GM23338 (cell line): Measurements from ENCODE around the gene SULT1C3. TPM values are rescaled to one million over a fixed set of nuclear protein-coding genes. Genes with fewer than 3 reads are reported as not detected.

ENCODE experiments used
- ATAC-seq: fragments of 200-7000 bp; cut with Tn5 transposase; 3 replicates; pipeline ENCODE4 v1.9.1; 2020
- DNase-seq: peaks from one replicate; pipeline ENCODE4 v3.0.0-alpha.2; 2015; ENCODE audit warnings: low spot score
- H2AFZ ChIP-seq: fragments of 200-600 bp; sonication (generic); 2 replicates; pipeline ENCODE4 v1.8.0; 2016; ENCODE audit warnings: antibody characterized with exemption, mild to moderate bottlenecking, moderate library complexity
- H3F3A ChIP-seq: fragments of 200-600 bp; sonication (generic); replicated peaks from 2 replicates; pipeline ENCODE4 v1.8.0; 2017; ENCODE audit warnings: antibody characterized with exemption, mixed run types, low read depth
- H3K27ac ChIP-seq: fragments of 200-600 bp; sonication (generic); 2 replicates; pipeline ENCODE4 v1.6.1; 2016; ENCODE audit warnings: low read depth
- H3K27me3 ChIP-seq: fragments of 200-600 bp; sonication (generic); 2 replicates; pipeline ENCODE4 v1.8.0; 2016; ENCODE audit warnings: mild to moderate bottlenecking, mixed run types, moderate library complexity; ENCODE audit not compliant: insufficient read depth
- H3K36me3 ChIP-seq: fragments of 200-600 bp; sonication (generic); 2 replicates; pipeline ENCODE4 v1.8.0; 2016; ENCODE audit warnings: mild to moderate bottlenecking; ENCODE audit not compliant: insufficient read depth
- H3K4me1 ChIP-seq: fragments of 200-600 bp; sonication (generic); 2 replicates; pipeline ENCODE4 v1.8.0; 2016; ENCODE audit warnings: mild to moderate bottlenecking, moderate library complexity; ENCODE audit not compliant: insufficient read depth
- H3K4me2 ChIP-seq: fragments of 200-600 bp; sonication (generic); 2 replicates; pipeline ENCODE4 v1.7.1; 2017; ENCODE audit warnings: mixed run types
- H3K4me3 ChIP-seq: fragments of 200-600 bp; sonication (generic); 2 replicates; pipeline ENCODE4 v1.6.1; 2016; ENCODE audit warnings: mixed run types
- H3K79me2 ChIP-seq: fragments of 200-600 bp; sonication (generic); replicated peaks from 2 replicates; pipeline ENCODE4 v1.8.0; 2017; ENCODE audit warnings: mild to moderate bottlenecking; ENCODE audit not compliant: insufficient read depth
- H3K9me2 ChIP-seq: fragments of 200-600 bp; sonication (generic); 2 replicates; pipeline ENCODE4 v1.8.0; 2017; ENCODE audit not compliant: insufficient read depth
- H4K20me1 ChIP-seq: fragments of 200-600 bp; sonication (generic); replicated peaks from 2 replicates; pipeline ENCODE4 v1.8.0; 2017; ENCODE audit warnings: mild to moderate bottlenecking; ENCODE audit not compliant: insufficient read depth
- H3K27ac Mint-ChIP-seq: 2 replicates; pipeline ENCODE4 v1.8.0; 2020; ENCODE audit warnings: inconsistent platforms, mild to moderate bottlenecking, moderate library complexity, mixed read lengths
- H3K27me3 Mint-ChIP-seq: 3 replicates; pipeline ENCODE4 v1.8.0; 2022; ENCODE audit warnings: low read depth, mild to moderate bottlenecking, moderate library complexity, mixed read lengths, inconsistent platforms; ENCODE audit not compliant: insufficient read depth, poor library complexity
- H3K36me3 Mint-ChIP-seq: 3 replicates; pipeline ENCODE4 v1.8.0; 2021; ENCODE audit warnings: low read depth, mild to moderate bottlenecking, inconsistent platforms, moderate library complexity, mixed read lengths
- H3K4me1 Mint-ChIP-seq: 3 replicates; pipeline ENCODE4 v1.8.0; 2020; ENCODE audit warnings: mild to moderate bottlenecking, inconsistent platforms, mixed read lengths
- H3K4me3 Mint-ChIP-seq: 3 replicates; pipeline ENCODE4 v1.8.0; 2021; ENCODE audit warnings: moderate library complexity, mild to moderate bottlenecking, inconsistent platforms, mixed read lengths
- H3K9me3 Mint-ChIP-seq: 3 replicates; pipeline ENCODE4 v1.8.0; 2020; ENCODE audit warnings: moderate library complexity, mild to moderate bottlenecking, inconsistent platforms, mixed read lengths
- CREB1 ChIP-seq: fragments of 250-450 bp; sonication (Bioruptor Pico); IDR thresholded peaks from 2 replicates; pipeline ENCODE4 v1.5.0; 2020; ENCODE audit warnings: low read depth, mild to moderate bottlenecking, moderate library complexity
- EZH2 ChIP-seq: fragments of 200-600 bp; sonication (generic); IDR thresholded peaks from one replicate; pipeline ENCODE4 v1.8.0; 2017; ENCODE audit warnings: antibody characterized with exemption, mild to moderate bottlenecking, low read depth; ENCODE audit not compliant: unreplicated experiment
- EZH2phosphoT487 ChIP-seq: fragments of 200-600 bp; sonication (generic); IDR thresholded peaks from one replicate; pipeline ENCODE4 v1.8.1; 2018; ENCODE audit warnings: antibody characterized with exemption; ENCODE audit not compliant: unreplicated experiment
- JUNB ChIP-seq: IDR thresholded peaks from one replicate; pipeline ENCODE4 v1.6.1; 2016; ENCODE audit warnings: antibody characterized with exemption; ENCODE audit not compliant: unreplicated experiment
- NANOG ChIP-seq: IDR thresholded peaks from 2 replicates; pipeline ENCODE4 v1.6.1; 2016; ENCODE audit warnings: antibody characterized with exemption, borderline replicate concordance
- POLR2AphosphoS5 ChIP-seq: IDR thresholded peaks from 2 replicates; pipeline ENCODE4 v1.6.1; 2016; ENCODE audit warnings: antibody characterized with exemption, low read depth
- STAT1 ChIP-seq: IDR thresholded peaks from one replicate; pipeline ENCODE4 v1.6.1; 2016; ENCODE audit warnings: antibody characterized with exemption; ENCODE audit not compliant: unreplicated experiment
- ZNF114 ChIP-seq: fragments of 250-450 bp; sonication (Bioruptor Pico); IDR thresholded peaks from 2 replicates; pipeline ENCODE4 v1.5.0; 2020; ENCODE audit warnings: mild to moderate bottlenecking, moderate library complexity
- ZNF331 ChIP-seq: fragments of 250-450 bp; sonication (Bioruptor Pico); IDR thresholded peaks from 2 replicates; pipeline ENCODE4 v1.5.0; 2020; ENCODE audit warnings: low read depth, mild to moderate bottlenecking, moderate library complexity
- polyA plus RNA-seq: library from polyadenylated mRNA; unstranded; fragments of >200 nt; fragmentation: Nextera tagmentation; extraction: Ambion mirVana; gene quantifications from 2 replicates; pipeline ENCODE4 v1.2.1, GENCODE V29; 2016
- total RNA-seq: library from RNA; depleted of rRNA; stranded (reverse); fragments of >200 nt; shearing (Covaris generic); gene quantifications from 2 replicates; pipeline ENCODE4 v1.2.3, GENCODE V29; 2014
- TF ChIP-seq, protein P1 (sequence below): IDR thresholded peaks from one replicate; pipeline ENCODE4 v1.6.1; 2018; ENCODE audit warnings: antibody characterized with exemption; ENCODE audit not compliant: unreplicated experiment
- TF ChIP-seq, protein P2 (sequence below), 2 experiments: fragments of 200-600 bp in 1 of 2; sonication (generic) in 1 of 2; conservative IDR thresholded peaks; 2 replicates each; pipeline versions ENCODE4 v1.5.1 to v1.6.1; 2016 to 2017; ENCODE audit warnings: antibody characterized with exemption in 2 of 2, low read depth in 2 of 2, mild to moderate bottlenecking in 2 of 2, moderate library complexity in 1 of 2
- TF ChIP-seq, protein P3 (sequence below): IDR thresholded peaks from 2 replicates; pipeline ENCODE4 v1.6.1; 2016; ENCODE audit warnings: antibody characterized with exemption
- TF ChIP-seq, protein P4 (sequence below): fragments of 250-450 bp; sonication (Bioruptor Pico); IDR thresholded peaks from 2 replicates; pipeline ENCODE4 v1.5.0; 2020; ENCODE audit warnings: mild to moderate bottlenecking, moderate library complexity

SULT1C3 gene
- total and polyA plus RNA-seq, 2 experiments from 2014 or later, result not detected

DNA sequence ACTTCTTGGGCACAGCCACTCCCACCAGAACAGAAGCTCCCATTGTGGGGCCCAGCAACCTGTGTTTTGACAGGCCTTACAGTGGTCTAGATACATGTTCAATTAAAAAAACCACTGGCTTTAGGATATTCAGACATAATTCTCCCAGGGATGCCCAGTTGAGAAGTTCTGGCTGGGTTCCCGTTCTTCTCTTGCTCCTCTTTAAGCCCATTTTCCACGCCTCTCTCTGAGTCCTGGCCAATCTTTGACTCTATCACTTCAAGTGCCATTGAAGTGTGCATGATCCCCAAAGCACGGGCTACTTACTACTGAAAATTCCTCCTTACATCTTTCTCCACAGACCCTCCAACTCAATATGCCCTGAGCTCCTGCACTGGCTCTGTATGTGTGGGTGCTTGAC lies 17.5 kb upstream of the SULT1C3 start:
- Histone ChIP-seq H3K27me3 (no peaks in the 10 kb centered on the region), H3K4me2 (no peak overlapping the region), H2AFZ (no peak overlapping the region), H3K27ac (no peak overlapping the region), H3K4me3 (no peak overlapping the region), H3K79me2 (no peaks in the 10 kb centered on the region), H3F3A (no peaks in the 10 kb centered on the region), H3K4me1 (no peaks in the 10 kb centered on the region), H4K20me1 (no peaks in the 10 kb centered on the region), H3K36me3 (no peaks in the 10 kb centered on the region; the same call in 1 of the 2 replicates), H3K9me2 (peaks cover 4% of the 10 kb centered on the region)
- DNase-seq, result no peak
- peaks cover 33% of the 10 kb centered on the region for H3K36me3 Mint-ChIP-seq
- H3K27me3 Mint-ChIP-seq, result peaks cover 2% of the 10 kb centered on the region
- peaks cover 50% of the 10 kb centered on the region for H3K9me3 Mint-ChIP-seq
- H3K27ac Mint-ChIP-seq, result no peak overlapping the region
- TF ChIP-seq, protein P1, sequence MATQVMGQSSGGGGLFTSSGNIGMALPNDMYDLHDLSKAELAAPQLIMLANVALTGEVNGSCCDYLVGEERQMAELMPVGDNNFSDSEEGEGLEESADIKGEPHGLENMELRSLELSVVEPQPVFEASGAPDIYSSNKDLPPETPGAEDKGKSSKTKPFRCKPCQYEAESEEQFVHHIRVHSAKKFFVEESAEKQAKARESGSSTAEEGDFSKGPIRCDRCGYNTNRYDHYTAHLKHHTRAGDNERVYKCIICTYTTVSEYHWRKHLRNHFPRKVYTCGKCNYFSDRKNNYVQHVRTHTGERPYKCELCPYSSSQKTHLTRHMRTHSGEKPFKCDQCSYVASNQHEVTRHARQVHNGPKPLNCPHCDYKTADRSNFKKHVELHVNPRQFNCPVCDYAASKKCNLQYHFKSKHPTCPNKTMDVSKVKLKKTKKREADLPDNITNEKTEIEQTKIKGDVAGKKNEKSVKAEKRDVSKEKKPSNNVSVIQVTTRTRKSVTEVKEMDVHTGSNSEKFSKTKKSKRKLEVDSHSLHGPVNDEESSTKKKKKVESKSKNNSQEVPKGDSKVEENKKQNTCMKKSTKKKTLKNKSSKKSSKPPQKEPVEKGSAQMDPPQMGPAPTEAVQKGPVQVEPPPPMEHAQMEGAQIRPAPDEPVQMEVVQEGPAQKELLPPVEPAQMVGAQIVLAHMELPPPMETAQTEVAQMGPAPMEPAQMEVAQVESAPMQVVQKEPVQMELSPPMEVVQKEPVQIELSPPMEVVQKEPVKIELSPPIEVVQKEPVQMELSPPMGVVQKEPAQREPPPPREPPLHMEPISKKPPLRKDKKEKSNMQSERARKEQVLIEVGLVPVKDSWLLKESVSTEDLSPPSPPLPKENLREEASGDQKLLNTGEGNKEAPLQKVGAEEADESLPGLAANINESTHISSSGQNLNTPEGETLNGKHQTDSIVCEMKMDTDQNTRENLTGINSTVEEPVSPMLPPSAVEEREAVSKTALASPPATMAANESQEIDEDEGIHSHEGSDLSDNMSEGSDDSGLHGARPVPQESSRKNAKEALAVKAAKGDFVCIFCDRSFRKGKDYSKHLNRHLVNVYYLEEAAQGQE, result no peak
- TF ChIP-seq EZH2phosphoT487 (no peak), CREB1 (CRISPR knock-in tag) (no peak), ZNF331 (CRISPR knock-in tag) (no peak), NANOG (no peak), POLR2AphosphoS5 (no peak), EZH2 (no peak), STAT1 (no peak), JUNB (no peak), ZNF114 (CRISPR knock-in tag) (no peak)
- TF ChIP-seq, protein P2, sequence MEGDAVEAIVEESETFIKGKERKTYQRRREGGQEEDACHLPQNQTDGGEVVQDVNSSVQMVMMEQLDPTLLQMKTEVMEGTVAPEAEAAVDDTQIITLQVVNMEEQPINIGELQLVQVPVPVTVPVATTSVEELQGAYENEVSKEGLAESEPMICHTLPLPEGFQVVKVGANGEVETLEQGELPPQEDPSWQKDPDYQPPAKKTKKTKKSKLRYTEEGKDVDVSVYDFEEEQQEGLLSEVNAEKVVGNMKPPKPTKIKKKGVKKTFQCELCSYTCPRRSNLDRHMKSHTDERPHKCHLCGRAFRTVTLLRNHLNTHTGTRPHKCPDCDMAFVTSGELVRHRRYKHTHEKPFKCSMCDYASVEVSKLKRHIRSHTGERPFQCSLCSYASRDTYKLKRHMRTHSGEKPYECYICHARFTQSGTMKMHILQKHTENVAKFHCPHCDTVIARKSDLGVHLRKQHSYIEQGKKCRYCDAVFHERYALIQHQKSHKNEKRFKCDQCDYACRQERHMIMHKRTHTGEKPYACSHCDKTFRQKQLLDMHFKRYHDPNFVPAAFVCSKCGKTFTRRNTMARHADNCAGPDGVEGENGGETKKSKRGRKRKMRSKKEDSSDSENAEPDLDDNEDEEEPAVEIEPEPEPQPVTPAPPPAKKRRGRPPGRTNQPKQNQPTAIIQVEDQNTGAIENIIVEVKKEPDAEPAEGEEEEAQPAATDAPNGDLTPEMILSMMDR (conservative IDR thresholded peaks at IDR 0.05; ENCODE audit: low read depth in 2 of 2), result no peak
- TF ChIP-seq, protein P3, sequence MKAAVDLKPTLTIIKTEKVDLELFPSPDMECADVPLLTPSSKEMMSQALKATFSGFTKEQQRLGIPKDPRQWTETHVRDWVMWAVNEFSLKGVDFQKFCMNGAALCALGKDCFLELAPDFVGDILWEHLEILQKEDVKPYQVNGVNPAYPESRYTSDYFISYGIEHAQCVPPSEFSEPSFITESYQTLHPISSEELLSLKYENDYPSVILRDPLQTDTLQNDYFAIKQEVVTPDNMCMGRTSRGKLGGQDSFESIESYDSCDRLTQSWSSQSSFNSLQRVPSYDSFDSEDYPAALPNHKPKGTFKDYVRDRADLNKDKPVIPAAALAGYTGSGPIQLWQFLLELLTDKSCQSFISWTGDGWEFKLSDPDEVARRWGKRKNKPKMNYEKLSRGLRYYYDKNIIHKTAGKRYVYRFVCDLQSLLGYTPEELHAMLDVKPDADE, result no peak
- TF ChIP-seq, protein P4, sequence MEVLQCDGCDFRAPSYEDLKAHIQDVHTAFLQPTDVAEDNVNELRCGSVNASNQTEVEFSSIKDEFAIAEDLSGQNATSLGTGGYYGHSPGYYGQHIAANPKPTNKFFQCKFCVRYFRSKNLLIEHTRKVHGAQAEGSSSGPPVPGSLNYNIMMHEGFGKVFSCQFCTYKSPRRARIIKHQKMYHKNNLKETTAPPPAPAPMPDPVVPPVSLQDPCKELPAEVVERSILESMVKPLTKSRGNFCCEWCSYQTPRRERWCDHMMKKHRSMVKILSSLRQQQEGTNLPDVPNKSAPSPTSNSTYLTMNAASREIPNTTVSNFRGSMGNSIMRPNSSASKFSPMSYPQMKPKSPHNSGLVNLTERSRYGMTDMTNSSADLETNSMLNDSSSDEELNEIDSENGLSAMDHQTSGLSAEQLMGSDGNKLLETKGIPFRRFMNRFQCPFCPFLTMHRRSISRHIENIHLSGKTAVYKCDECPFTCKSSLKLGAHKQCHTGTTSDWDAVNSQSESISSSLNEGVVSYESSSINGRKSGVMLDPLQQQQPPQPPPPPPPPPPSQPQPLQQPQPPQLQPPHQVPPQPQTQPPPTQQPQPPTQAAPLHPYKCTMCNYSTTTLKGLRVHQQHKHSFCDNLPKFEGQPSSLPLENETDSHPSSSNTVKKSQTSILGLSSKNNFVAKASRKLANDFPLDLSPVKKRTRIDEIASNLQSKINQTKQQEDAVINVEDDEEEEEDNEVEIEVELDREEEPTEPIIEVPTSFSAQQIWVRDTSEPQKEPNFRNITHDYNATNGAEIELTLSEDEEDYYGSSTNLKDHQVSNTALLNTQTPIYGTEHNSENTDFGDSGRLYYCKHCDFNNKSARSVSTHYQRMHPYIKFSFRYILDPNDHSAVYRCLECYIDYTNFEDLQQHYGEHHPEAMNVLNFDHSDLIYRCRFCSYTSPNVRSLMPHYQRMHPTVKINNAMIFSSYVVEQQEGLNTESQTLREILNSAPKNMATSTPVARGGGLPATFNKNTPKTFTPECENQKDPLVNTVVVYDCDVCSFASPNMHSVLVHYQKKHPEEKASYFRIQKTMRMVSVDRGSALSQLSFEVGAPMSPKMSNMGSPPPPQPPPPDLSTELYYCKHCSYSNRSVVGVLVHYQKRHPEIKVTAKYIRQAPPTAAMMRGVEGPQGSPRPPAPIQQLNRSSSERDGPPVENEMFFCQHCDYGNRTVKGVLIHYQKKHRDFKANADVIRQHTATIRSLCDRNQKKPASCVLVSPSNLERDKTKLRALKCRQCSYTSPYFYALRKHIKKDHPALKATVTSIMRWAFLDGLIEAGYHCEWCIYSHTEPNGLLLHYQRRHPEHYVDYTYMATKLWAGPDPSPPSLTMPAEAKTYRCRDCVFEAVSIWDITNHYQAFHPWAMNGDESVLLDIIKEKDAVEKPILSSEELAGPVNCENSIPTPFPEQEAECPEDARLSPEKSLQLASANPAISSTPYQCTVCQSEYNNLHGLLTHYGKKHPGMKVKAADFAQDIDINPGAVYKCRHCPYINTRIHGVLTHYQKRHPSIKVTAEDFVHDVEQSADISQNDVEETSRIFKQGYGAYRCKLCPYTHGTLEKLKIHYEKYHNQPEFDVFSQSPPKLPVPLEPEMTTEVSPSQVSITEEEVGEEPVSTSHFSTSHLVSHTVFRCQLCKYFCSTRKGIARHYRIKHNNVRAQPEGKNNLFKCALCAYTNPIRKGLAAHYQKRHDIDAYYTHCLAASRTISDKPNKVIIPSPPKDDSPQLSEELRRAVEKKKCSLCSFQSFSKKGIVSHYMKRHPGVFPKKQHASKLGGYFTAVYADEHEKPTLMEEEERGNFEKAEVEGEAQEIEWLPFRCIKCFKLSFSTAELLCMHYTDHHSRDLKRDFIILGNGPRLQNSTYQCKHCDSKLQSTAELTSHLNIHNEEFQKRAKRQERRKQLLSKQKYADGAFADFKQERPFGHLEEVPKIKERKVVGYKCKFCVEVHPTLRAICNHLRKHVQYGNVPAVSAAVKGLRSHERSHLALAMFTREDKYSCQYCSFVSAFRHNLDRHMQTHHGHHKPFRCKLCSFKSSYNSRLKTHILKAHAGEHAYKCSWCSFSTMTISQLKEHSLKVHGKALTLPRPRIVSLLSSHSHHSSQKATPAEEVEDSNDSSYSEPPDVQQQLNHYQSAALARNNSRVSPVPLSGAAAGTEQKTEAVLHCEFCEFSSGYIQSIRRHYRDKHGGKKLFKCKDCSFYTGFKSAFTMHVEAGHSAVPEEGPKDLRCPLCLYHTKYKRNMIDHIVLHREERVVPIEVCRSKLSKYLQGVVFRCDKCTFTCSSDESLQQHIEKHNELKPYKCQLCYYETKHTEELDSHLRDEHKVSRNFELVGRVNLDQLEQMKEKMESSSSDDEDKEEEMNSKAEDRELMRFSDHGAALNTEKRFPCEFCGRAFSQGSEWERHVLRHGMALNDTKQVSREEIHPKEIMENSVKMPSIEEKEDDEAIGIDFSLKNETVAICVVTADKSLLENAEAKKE (CRISPR knock-in tag), result no peak
- H3K4me1 Mint-ChIP-seq, result no peaks in the 10 kb centered on the region
- no peak for ATAC-seq
- no peak overlapping the region for H3K4me3 Mint-ChIP-seq
